Measurements from ENCODE around the gene MCOLN1. TPM values are rescaled to one million over a fixed set of nuclear protein-coding genes. Genes with fewer than 3 reads are reported as not detected.
A peak's percentile ranks its signal among the peaks of the same experiment; 100 is the strongest.

The MCOLN1 gene
- total and polyA plus RNA-seq, 2 of the 8 experiments (the other 6 are each of a cell fraction or from before 2014, with no cell fraction given) = 19.1 to 40.0 TPM

DNA sequence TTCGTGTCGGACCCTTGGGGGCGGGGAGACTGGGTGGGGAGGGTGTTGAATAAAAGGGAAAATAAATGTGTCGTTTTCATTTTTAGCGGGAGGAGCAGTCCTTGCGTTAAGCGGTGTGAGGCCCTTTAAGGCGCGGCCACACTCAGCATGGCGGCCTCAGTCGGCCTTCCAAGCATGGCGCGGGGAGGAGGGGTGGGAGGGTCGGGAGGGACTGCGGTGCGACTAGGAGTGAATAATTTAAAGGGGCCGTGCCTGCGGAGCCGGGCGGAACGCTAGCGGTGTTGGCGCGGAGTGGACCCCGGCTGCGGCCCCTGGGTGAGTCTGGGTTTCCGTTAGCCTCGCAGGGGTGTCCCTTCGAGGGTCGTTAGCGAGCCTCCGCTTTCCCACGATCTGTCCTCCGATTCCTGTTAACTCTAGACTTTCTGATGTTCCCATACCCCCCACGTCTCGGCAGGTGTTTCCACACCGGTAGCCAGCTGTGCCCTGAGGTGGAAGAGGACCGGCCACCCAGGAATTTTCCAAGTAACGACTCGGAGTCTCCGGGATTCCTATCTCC, 11.6 kb downstream of the MCOLN1 start (continued):
- TF ChIP-seq BRCA1 (IDR thresholded peaks at IDR 0.05; ENCODE audit: low read depth, low read length) (no peak), HDAC2 (IDR thresholded peaks at IDR 0.05; ENCODE audit: borderline replicate concordance in 1 of 2, low read depth in 2 of 2, low read length in 2 of 2) (no peak; a peak in 1 of 4 replicates), CREB1 (IDR thresholded peaks at IDR 0.05) (peak; percentile 36; the same call in 1 of the 2 replicates), SIN3A (conservative IDR thresholded peaks at IDR 0.05 in 1 of 2, IDR thresholded peaks at IDR 0.05 in 1 of 2; ENCODE audit: low read depth in 1 of 2, low read length in 2 of 2) (0 out of 4 replicates have a peak, but pooled peaks of 1 of the 2 experiments have one; percentile 6)
